ENCODE measurements around the gene GORASP2. TPM values are rescaled to one million over a fixed set of nuclear protein-coding genes. Genes with fewer than 3 reads are reported as not detected.

Gene GORASP2
- polyA plus RNA-seq, 4 donors = 32.7 to 67.2 (median 44.6) TPM

- no peak for FAIRE-seq
- H3K27me3 ChIP-seq (ENCODE audit: control insufficient read depth in 3 of 3, insufficient read depth in 3 of 3, low read length in 3 of 3) = no peaks in the 10 kb centered on the region
- WGBS, 3 donors = 89 to 95% (median 94%) methylated on average over 5 of the region's 5 CpGs
- peaks cover 0 to 5% (median 0%) of the 10 kb centered on the region in 3 donors for H3K36me3 ChIP-seq (ENCODE audit: control insufficient read depth in 3 of 3, insufficient read depth in 2 of 3, low read depth in 1 of 3, low read length in 3 of 3)
- no peak for DNase-seq
- no peak overlapping the region for H3K27ac ChIP-seq (ENCODE audit: low read depth in 1 of 3, low read length in 2 of 3)
- no peaks in the 10 kb centered on the region for H3K4me1 ChIP-seq (ENCODE audit: control insufficient read depth in 3 of 3, insufficient read depth in 2 of 3, low read depth in 1 of 3, low read length in 2 of 3)
- no peaks in the 10 kb centered on the region for H3K9me3 ChIP-seq (ENCODE audit: control insufficient read depth in 2 of 2, insufficient read depth in 1 of 2, low read depth in 1 of 2, low read length in 1 of 2)
- H3K4me3 ChIP-seq (ENCODE audit: low read depth in 1 of 3, low read length in 3 of 3) = no peak overlapping the region
Observed at GRCh38 chr2:170985407-170985806, 56.4 kb downstream of the GORASP2 start.

DNA sequence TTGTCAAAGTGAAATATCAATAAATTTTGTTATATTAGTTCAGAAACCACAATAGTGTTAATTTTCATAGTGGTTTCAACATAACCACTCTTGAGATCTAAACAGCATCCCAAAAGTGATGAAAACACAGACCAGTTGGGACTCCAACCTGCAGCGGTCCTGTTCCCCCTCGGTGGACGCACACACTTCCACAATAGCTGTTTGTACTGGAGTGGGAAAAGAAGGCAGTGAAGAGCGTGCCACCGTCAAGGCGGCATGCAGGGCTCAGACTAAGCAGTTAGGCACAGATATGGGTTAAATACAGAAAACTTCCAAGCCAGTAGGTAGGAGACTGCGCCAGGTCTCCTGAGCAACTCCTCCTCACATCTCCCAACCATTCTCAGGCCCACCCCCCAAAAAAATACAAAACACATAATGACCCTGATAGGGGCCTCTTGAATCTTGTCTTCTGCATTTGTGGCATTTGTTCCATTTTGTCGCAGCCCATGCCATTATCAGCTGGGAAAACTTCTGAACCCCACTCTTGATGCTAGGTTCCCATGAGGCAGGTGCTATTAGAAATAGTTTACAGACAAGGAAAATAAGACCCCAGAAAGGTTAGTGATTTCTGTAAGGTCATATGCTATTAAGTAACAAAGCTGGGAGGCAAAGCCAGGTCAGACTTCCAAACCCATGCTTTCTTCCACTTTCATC lies 57.7 kb downstream of the GORASP2 start:
- WGBS, 3 donors = 96 to 98% (median 97%) methylated on average over 8 of the region's 8 CpGs
- Histone ChIP-seq H3K27ac (ENCODE audit: low read depth in 1 of 3, low read length in 2 of 3) (no peak overlapping the region), H3K4me3 (ENCODE audit: low read depth in 1 of 3, low read length in 3 of 3) (no peak overlapping the region), H3K4me1 (ENCODE audit: control insufficient read depth in 3 of 3, insufficient read depth in 2 of 3, low read depth in 1 of 3, low read length in 2 of 3) (no peaks in the 10 kb centered on the region), H3K9me3 (ENCODE audit: control insufficient read depth in 2 of 2, insufficient read depth in 1 of 2, low read depth in 1 of 2, low read length in 1 of 2) (no peaks in the 10 kb centered on the region), H3K27me3 (ENCODE audit: control insufficient read depth in 3 of 3, insufficient read depth in 3 of 3, low read length in 3 of 3) (no peaks in the 10 kb centered on the region), H3K36me3 (ENCODE audit: control insufficient read depth in 3 of 3, insufficient read depth in 2 of 3, low read depth in 1 of 3, low read length in 3 of 3) (peaks cover 0 to 5% (median under 1%) of the 10 kb centered on the region in 3 donors)
- DNase-seq (no peak), FAIRE-seq (no peak)

DNA sequence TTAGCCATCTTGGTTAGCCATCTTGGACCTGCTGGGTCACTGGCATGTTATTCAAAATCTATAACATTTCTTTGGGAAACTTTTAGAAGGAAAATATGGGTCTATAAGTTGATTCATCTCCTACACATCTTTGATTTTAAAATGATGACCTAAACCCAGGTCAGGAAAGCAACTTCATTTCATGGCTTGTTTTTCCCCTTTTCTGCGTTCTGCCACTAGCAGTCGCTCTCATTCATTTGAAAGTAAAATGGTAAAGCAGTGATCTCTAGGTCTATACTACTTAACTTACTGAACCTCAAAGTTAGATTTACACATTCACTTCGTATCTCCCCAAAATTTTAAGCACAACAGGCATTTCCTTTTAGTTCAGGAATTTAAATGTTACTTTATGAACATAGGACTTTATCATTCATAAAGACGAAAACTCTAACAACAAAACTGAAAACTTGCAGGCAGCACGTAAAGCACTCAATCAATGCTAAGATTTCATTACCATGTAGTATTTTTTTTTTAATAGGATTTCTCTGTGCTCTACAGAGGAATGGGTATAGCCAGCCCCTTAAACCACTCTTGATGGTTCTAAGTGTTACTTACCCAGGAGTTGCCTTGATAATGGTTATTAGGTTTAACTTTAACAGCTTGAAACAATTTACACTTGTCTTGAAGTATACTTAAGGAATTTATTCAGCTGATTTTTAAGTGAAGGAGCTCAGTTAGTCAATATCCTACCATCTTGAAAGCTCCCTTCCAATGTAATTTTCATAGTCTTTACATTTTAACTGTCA lies 62.5 kb downstream of the GORASP2 start:
- Histone ChIP-seq H3K4me1 (ENCODE audit: control insufficient read depth in 3 of 3, insufficient read depth in 2 of 3, low read depth in 1 of 3, low read length in 2 of 3) (no peaks in the 10 kb centered on the region), H3K27ac (ENCODE audit: low read depth in 1 of 3, low read length in 2 of 3) (no peak overlapping the region), H3K4me3 (ENCODE audit: low read depth in 1 of 3, low read length in 3 of 3) (no peak overlapping the region), H3K27me3 (ENCODE audit: control insufficient read depth in 3 of 3, insufficient read depth in 3 of 3, low read length in 3 of 3) (no peaks in the 10 kb centered on the region), H3K36me3 (ENCODE audit: control insufficient read depth in 3 of 3, insufficient read depth in 2 of 3, low read depth in 1 of 3, low read length in 3 of 3) (peaks cover 0 to 15% (median 3%) of the 10 kb centered on the region in 3 donors), H3K9me3 (ENCODE audit: control insufficient read depth in 2 of 2, insufficient read depth in 1 of 2, low read depth in 1 of 2, low read length in 1 of 2) (no peaks in the 10 kb centered on the region)
- 96 to 98% (median 97%) methylated on average over 5 of the region's 5 CpGs for WGBS, 3 donors
- DNase-seq (no peak), FAIRE-seq (no peak)

DNA sequence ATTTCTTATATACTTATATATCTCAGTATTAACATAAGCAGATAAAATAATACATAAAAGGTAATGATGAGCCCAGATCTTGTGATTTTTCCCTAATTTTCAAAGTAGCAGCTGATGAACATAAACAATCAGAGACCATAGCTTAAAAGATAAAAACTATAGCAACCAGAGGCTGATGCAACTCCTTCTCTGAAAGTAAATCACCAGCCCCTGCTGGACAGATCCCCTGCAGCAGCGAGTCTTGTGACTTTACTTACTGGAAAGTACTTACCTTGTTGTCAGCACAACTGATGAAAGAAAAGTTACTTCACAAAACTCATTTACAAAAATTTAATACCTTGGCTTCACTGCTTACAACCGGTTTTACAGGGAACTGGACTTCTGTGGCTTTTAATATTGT lies 67.3 kb downstream of the GORASP2 start:
- H3K36me3 ChIP-seq (ENCODE audit: control insufficient read depth in 3 of 3, insufficient read depth in 2 of 3, low read depth in 1 of 3, low read length in 3 of 3) = peaks cover 6 to 21% (median 10%) of the 10 kb centered on the region in 3 donors

DNA sequence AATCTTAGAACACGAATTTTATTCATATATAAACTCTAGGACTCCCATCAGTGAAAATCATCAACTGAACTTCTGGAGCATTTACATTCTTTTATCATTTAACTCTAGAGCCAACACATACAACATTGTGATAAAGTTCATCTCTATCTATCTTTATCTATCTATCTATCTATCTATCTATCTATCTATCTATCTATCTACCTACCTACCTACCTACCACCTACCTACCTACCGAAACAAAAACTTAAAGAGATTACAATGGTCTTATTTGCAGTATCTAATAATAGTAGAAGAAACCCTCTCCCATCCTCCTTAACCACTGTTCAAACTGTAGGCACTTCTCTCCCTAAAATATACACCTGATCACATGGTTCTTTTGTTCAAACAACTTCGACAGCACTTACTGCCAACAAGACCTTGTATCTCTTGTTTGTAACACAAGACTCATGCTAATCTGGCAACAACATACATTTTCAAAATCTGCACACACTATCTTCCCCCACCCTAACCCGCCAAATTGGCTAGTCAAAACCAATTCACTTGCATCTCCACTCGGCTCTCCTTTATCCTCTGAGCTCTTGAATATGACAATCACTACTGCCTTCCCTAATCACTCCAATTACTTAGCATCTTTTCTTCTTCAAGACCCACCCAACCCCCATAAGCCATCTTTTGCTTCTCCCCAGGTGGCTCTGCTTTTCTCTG lies 69.0 kb downstream of the GORASP2 start:
- Histone ChIP-seq H3K9me3 (ENCODE audit: control insufficient read depth in 2 of 2, insufficient read depth in 1 of 2, low read depth in 1 of 2, low read length in 1 of 2) (no peaks in the 10 kb centered on the region), H3K36me3 (ENCODE audit: control insufficient read depth in 3 of 3, insufficient read depth in 2 of 3, low read depth in 1 of 3, low read length in 3 of 3) (peaks cover 6 to 34% (median 9%) of the 10 kb centered on the region in 3 donors), H3K27ac (ENCODE audit: low read depth in 1 of 3, low read length in 2 of 3) (no peak overlapping the region), H3K27me3 (ENCODE audit: control insufficient read depth in 3 of 3, insufficient read depth in 3 of 3, low read length in 3 of 3) (no peaks in the 10 kb centered on the region), H3K4me1 (ENCODE audit: control insufficient read depth in 3 of 3, insufficient read depth in 2 of 3, low read depth in 1 of 3, low read length in 2 of 3) (no peaks in the 10 kb centered on the region), H3K4me3 (ENCODE audit: low read depth in 1 of 3, low read length in 3 of 3) (no peak overlapping the region)
- DNase-seq (no peak), FAIRE-seq (no peak)
- WGBS, 3 donors = 88 to 93% (median 88%) methylated on average over 5 of the region's 5 CpGs

More for the DNA sequence above, 67.3 kb downstream of the GORASP2 start:
- no peak overlapping the region for H3K4me3 ChIP-seq (ENCODE audit: low read depth in 1 of 3, low read length in 3 of 3)
- DNase-seq (no peak), FAIRE-seq (no peak)
- no peaks in the 10 kb centered on the region for H3K9me3 ChIP-seq (ENCODE audit: control insufficient read depth in 2 of 2, insufficient read depth in 1 of 2, low read depth in 1 of 2, low read length in 1 of 2)
- no peaks in the 10 kb centered on the region for H3K27me3 ChIP-seq (ENCODE audit: control insufficient read depth in 3 of 3, insufficient read depth in 3 of 3, low read length in 3 of 3)
- 95 to 99% (median 97%) methylated on average over 2 of the region's 2 CpGs for WGBS, 3 donors
- no peaks in the 10 kb centered on the region for H3K4me1 ChIP-seq (ENCODE audit: control insufficient read depth in 3 of 3, insufficient read depth in 2 of 3, low read depth in 1 of 3, low read length in 2 of 3)
- H3K27ac ChIP-seq (ENCODE audit: low read depth in 1 of 3, low read length in 2 of 3) = no peak overlapping the region

DNA sequence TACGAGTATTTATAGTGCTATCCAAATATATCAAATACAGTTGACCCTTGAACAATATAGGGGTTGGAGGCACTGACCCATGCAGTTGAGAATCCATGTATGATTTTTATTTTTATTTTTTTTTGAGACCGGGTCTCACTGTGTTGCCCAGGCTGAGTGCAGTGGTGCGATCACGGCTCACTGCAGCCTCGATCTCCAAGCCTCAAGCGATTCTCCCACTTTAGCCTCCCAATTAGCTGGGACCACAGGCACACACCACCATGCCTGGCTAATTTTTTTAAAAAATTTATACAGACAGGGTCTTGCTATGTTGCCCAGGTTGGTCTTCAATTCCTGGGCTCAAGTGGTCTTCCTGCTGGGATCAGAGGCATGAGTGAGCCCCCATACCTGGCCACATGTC lies 70.6 kb downstream of the GORASP2 start:
- Histone ChIP-seq H3K27me3 (ENCODE audit: control insufficient read depth in 3 of 3, insufficient read depth in 3 of 3, low read length in 3 of 3) (no peaks in the 10 kb centered on the region), H3K4me3 (ENCODE audit: low read depth in 1 of 3, low read length in 3 of 3) (no peak overlapping the region), H3K4me1 (ENCODE audit: control insufficient read depth in 3 of 3, insufficient read depth in 2 of 3, low read depth in 1 of 3, low read length in 2 of 3) (no peaks in the 10 kb centered on the region), H3K9me3 (ENCODE audit: control insufficient read depth in 2 of 2, insufficient read depth in 1 of 2, low read depth in 1 of 2, low read length in 1 of 2) (no peaks in the 10 kb centered on the region), H3K27ac (ENCODE audit: low read depth in 1 of 3, low read length in 2 of 3) (no peak overlapping the region), H3K36me3 (ENCODE audit: control insufficient read depth in 3 of 3, insufficient read depth in 2 of 3, low read depth in 1 of 3, low read length in 3 of 3) (peaks cover 6 to 38% (median 7%) of the 10 kb centered on the region in 3 donors)
- 88 to 99% (median 97%) methylated on average over 6 of the region's 6 CpGs for WGBS, 3 donors
- DNase-seq (no peak), FAIRE-seq (no peak)

- DNase-seq (no peak), FAIRE-seq (no peak)
- no peaks in the 10 kb centered on the region for H3K9me3 ChIP-seq (ENCODE audit: control insufficient read depth in 2 of 2, insufficient read depth in 1 of 2, low read depth in 1 of 2, low read length in 1 of 2)
- H3K27ac ChIP-seq (ENCODE audit: low read depth in 1 of 3, low read length in 2 of 3) = no peak overlapping the region
- H3K27me3 ChIP-seq (ENCODE audit: control insufficient read depth in 3 of 3, insufficient read depth in 3 of 3, low read length in 3 of 3) = no peaks in the 10 kb centered on the region
- WGBS, 3 donors = 93 to 98% (median 96%) methylated on average over 2 of the region's 2 CpGs
- H3K4me3 ChIP-seq (ENCODE audit: low read depth in 1 of 3, low read length in 3 of 3) = no peak overlapping the region
- H3K36me3 ChIP-seq (ENCODE audit: control insufficient read depth in 3 of 3, insufficient read depth in 2 of 3, low read depth in 1 of 3, low read length in 3 of 3) = peaks cover 2 to 28% (median 8%) of the 10 kb centered on the region in 3 donors
- no peaks in the 10 kb centered on the region for H3K4me1 ChIP-seq (ENCODE audit: control insufficient read depth in 3 of 3, insufficient read depth in 2 of 3, low read depth in 1 of 3, low read length in 2 of 3)
Observed at GRCh38 chr2:171004363-171004762, 75.3 kb downstream of the GORASP2 start.

- DNase-seq = no peak
- 79 to 93% (median 86%) methylated on average over 2 of the region's 2 CpGs for WGBS, 3 donors
- Histone ChIP-seq H3K4me3 (ENCODE audit: low read depth in 1 of 3, low read length in 3 of 3) (no peak overlapping the region), H3K9me3 (ENCODE audit: control insufficient read depth in 2 of 2, insufficient read depth in 1 of 2, low read depth in 1 of 2, low read length in 1 of 2) (no peaks in the 10 kb centered on the region), H3K27ac (ENCODE audit: low read depth in 1 of 3, low read length in 2 of 3) (no peak overlapping the region), H3K36me3 (ENCODE audit: control insufficient read depth in 3 of 3, insufficient read depth in 2 of 3, low read depth in 1 of 3, low read length in 3 of 3) (peaks cover 2 to 27% (median 8%) of the 10 kb centered on the region in 3 donors), H3K4me1 (ENCODE audit: control insufficient read depth in 3 of 3, insufficient read depth in 2 of 3, low read depth in 1 of 3, low read length in 2 of 3) (no peaks in the 10 kb centered on the region), H3K27me3 (ENCODE audit: control insufficient read depth in 3 of 3, insufficient read depth in 3 of 3, low read length in 3 of 3) (no peaks in the 10 kb centered on the region)
- FAIRE-seq = no peak
Observed at GRCh38 chr2:171004833-171005232, 75.8 kb downstream of the GORASP2 start.

All from small intestine (tissue), 7 donors.